HL-60 (cell line): ENCODE data around the gene KRTAP10-9.
"Not testable (repeated sequence)": the region's sequence is repeated elsewhere in the genome, so short reads cannot be mapped to it uniquely, and the experiment has no call there.

ENCODE experiments used
- DNase-seq, 2 experiments: peaks; one replicate each; pipeline ENCODE4 v3.0.0-alpha.2; 2010 to 2020; ENCODE audit warnings: low read depth in 1 of 2, low spot score in 1 of 2
- H3K27ac ChIP-seq: fragments of 250-450 bp; sonication (Bioruptor Pico); replicated peaks from 2 replicates; pipeline ENCODE4 v1.5.1; 2020; ENCODE audit warnings: mild to moderate bottlenecking, moderate library complexity
- H3K27me3 ChIP-seq: fragments of 250-450 bp; sonication (Bioruptor Pico); 2 replicates; pipeline ENCODE4 v1.5.1; 2021; ENCODE audit warnings: mild to moderate bottlenecking, moderate library complexity; ENCODE audit not compliant: insufficient read depth, poor library complexity, severe bottlenecking
- H3K4me3 ChIP-seq: replicated peaks from 2 replicates; pipeline ENCODE4 v1.5.1; 2011; ENCODE audit warnings: mild to moderate bottlenecking, control low read depth, low read length; ENCODE audit not compliant: insufficient read depth
- CTCF ChIP-seq: IDR thresholded peaks from one replicate; pipeline ENCODE4 v1.5.1; 2011; ENCODE audit warnings: low read length, control low read depth, inconsistent platforms; ENCODE audit not compliant: insufficient read depth
- GABPA ChIP-seq: IDR thresholded peaks from 2 replicates; pipeline ENCODE4 v1.6.1; 2012; ENCODE audit warnings: low read depth
- POLR2AphosphoS5 ChIP-seq: IDR thresholded peaks from 2 replicates; pipeline ENCODE4 v1.6.1; 2012; ENCODE audit warnings: low read depth
- SPI1 ChIP-seq: IDR thresholded peaks from 2 replicates; pipeline ENCODE4 v1.6.1; 2012; ENCODE audit warnings: low read depth, mild to moderate bottlenecking, borderline replicate concordance
- TF ChIP-seq, protein P1 (sequence below): IDR thresholded peaks from 2 replicates; pipeline ENCODE4 v1.6.1; 2012; ENCODE audit warnings: low read depth; ENCODE audit not compliant: insufficient replicate concordance

KRTAP10-9 gene

GRCh38 chr21:44589094-44589493 is 37.8 kb upstream of the KRTAP10-9 start:
- Histone ChIP-seq H3K4me3 (no peak overlapping the region), H3K27ac (no peak overlapping the region), H3K27me3 (no peaks in the 10 kb centered on the region)
- no peak for DNase-seq
- TF ChIP-seq SPI1: no peak
- TF ChIP-seq, protein P1, sequence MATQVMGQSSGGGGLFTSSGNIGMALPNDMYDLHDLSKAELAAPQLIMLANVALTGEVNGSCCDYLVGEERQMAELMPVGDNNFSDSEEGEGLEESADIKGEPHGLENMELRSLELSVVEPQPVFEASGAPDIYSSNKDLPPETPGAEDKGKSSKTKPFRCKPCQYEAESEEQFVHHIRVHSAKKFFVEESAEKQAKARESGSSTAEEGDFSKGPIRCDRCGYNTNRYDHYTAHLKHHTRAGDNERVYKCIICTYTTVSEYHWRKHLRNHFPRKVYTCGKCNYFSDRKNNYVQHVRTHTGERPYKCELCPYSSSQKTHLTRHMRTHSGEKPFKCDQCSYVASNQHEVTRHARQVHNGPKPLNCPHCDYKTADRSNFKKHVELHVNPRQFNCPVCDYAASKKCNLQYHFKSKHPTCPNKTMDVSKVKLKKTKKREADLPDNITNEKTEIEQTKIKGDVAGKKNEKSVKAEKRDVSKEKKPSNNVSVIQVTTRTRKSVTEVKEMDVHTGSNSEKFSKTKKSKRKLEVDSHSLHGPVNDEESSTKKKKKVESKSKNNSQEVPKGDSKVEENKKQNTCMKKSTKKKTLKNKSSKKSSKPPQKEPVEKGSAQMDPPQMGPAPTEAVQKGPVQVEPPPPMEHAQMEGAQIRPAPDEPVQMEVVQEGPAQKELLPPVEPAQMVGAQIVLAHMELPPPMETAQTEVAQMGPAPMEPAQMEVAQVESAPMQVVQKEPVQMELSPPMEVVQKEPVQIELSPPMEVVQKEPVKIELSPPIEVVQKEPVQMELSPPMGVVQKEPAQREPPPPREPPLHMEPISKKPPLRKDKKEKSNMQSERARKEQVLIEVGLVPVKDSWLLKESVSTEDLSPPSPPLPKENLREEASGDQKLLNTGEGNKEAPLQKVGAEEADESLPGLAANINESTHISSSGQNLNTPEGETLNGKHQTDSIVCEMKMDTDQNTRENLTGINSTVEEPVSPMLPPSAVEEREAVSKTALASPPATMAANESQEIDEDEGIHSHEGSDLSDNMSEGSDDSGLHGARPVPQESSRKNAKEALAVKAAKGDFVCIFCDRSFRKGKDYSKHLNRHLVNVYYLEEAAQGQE: no peak
- no peak for TF ChIP-seq CTCF
- no peak for TF ChIP-seq GABPA
- TF ChIP-seq POLR2AphosphoS5: no peak

GRCh38 chr21:44589586-44590305 is 37.1 kb upstream of the KRTAP10-9 start:
- TF ChIP-seq, protein P1: no peak
- TF ChIP-seq GABPA: no peak
- no peak for TF ChIP-seq CTCF
- H3K4me3 ChIP-seq: no peak overlapping the region

GRCh38 chr21:44590311-44590721 is 36.6 kb upstream of the KRTAP10-9 start:
- DNase-seq: no peak
- Histone ChIP-seq H3K27ac (no peak overlapping the region), H3K4me3 (no peak overlapping the region), H3K27me3 (no peaks in the 10 kb centered on the region)
- TF ChIP-seq CTCF (no peak), SPI1 (no peak), POLR2AphosphoS5 (no peak), GABPA (no peak)
- TF ChIP-seq, protein P1: no peak

More at GRCh38 chr21:44589586-44590305, 37.1 kb upstream of the KRTAP10-9 start:
- DNase-seq: no peak
- Histone ChIP-seq H3K27me3 (no peaks in the 10 kb centered on the region), H3K27ac (no peak overlapping the region)

DNA sequence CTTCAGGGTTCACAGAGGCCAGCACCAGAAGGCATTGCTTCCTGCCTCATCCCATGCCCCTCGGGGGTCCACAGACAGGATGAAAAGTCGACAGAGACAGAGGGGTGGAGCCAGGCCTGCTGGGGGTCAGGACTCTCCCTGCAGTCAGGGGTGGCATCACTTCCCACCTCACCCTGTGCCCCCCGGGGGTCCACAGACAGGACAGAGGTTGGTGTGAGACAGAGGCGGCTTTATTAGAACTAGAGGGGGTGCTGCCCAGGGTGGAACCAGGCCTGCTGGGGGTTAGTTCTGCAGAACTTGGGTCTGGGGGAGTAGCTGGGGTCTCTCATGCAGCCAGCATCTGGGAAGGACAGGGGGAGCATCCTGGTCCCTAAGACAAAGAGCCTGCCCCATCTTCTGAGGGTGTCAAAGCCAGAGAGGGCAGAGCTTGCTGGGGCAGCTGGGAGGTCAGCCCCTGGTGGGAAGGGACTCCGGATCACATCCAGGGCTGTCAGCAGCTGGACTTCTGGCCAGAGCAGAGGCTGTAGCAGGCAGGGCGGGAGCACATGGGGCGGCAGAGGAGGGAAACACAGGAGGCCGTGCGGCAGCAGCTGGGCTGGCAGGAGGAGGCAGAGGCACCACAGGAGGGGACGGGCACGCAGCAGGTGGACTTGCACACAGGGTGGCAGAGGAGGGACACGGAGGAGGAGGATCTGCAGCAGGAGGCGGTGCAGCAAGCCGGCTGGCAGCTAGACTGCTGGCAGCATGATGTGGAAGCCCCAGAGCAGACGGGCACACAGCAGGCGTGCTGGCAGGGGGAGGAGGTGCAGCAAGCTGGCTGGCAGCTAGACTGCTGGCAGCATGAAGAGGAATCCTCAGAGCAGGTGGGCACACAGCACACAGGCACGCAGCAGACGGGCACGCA is 35.7 kb upstream of the KRTAP10-9 start:
- not testable (repeated sequence) for H3K27me3 ChIP-seq, DNase-seq, H3K27ac ChIP-seq, H3K4me3 ChIP-seq

- H3K27ac ChIP-seq, H3K4me3 ChIP-seq, H3K27me3 ChIP-seq, DNase-seq: not testable (repeated sequence)
Measured at GRCh38 chr21:44591801-44592130, 35.1 kb upstream of the KRTAP10-9 start.
